OCI-LY3 (cell line): Measurements from ENCODE around the gene EPHB6.

ENCODE experiments used
- H2AFZ ChIP-seq: fragments of 200-600, 300-600 bp; shearing (Covaris generic); 2 replicates; pipeline ENCODE4 v1.6.0; 2014; ENCODE audit warnings: antibody characterized with exemption, low read depth, low read length
- H3K27ac ChIP-seq: fragments of 200-600, 300-600 bp; sonication (generic); 2 replicates; pipeline ENCODE4 v1.5.1; 2014; ENCODE audit warnings: mild to moderate bottlenecking, low read length, moderate library complexity, mixed read lengths
- H3K27me3 ChIP-seq: fragments of 200-600, 300-600 bp; sonication (generic); 2 replicates; pipeline ENCODE4 v1.6.1; 2014; ENCODE audit warnings: low read depth, low read length, mixed read lengths
- H3K36me3 ChIP-seq: fragments of 200-600, 300-600 bp; sonication (generic); replicated peaks from 2 replicates; pipeline ENCODE3; 2014; ENCODE audit warnings: low read depth, low read length, mixed read lengths
- H3K4me1 ChIP-seq: fragments of 300-600, 200-600 bp; sonication (generic); 2 replicates; pipeline ENCODE4 v1.6.1; 2014; ENCODE audit warnings: low read length, mixed read lengths
- H3K4me2 ChIP-seq: fragments of 200-600, 300-600 bp; sonication (generic); 2 replicates; pipeline ENCODE4 v1.6.1; 2014; ENCODE audit warnings: low read length, mixed read lengths
- H3K4me3 ChIP-seq: fragments of 300-600, 200-600 bp; sonication (generic); 2 replicates; pipeline ENCODE4 v1.5.1; 2014; ENCODE audit warnings: antibody characterized with exemption, mild to moderate bottlenecking, low read length, moderate library complexity
- H3K79me2 ChIP-seq: fragments of 300-600, 200-600 bp; shearing (Covaris generic); 2 replicates; pipeline ENCODE4 v1.6.1; 2014; ENCODE audit warnings: mild to moderate bottlenecking, low read length, mixed read lengths
- H3K9ac ChIP-seq: fragments of 300-600, 200-600 bp; shearing (Covaris generic); 2 replicates; pipeline ENCODE4 v1.6.0; 2014; ENCODE audit warnings: mild to moderate bottlenecking, low read length, moderate library complexity
- H3K9me3 ChIP-seq: fragments of 200-600, 300-600 bp; shearing (Covaris generic); 2 replicates; pipeline ENCODE4 v1.6.1; 2014; ENCODE audit warnings: low read length, mixed read lengths; ENCODE audit not compliant: insufficient read depth
- H4K20me1 ChIP-seq: fragments of 200-600, 300-600 bp; sonication (generic); 2 replicates; pipeline ENCODE4 v1.6.1; 2016; ENCODE audit warnings: low read length, mixed read lengths; ENCODE audit not compliant: insufficient read depth
- CTCF ChIP-seq: fragments of 200-600, 300-600 bp; sonication (generic); IDR thresholded peaks from 2 replicates; pipeline ENCODE4 v1.5.1; 2014; ENCODE audit warnings: antibody characterized with exemption, low read length, low read depth
- EZH2phosphoT487 ChIP-seq: fragments of 200-600 bp; shearing (Covaris generic); IDR thresholded peaks from 2 replicates; pipeline ENCODE4 v1.6.1; 2018; ENCODE audit warnings: antibody characterized with exemption, mixed run types, low read depth

The EPHB6 gene

GRCh38 chr7:142910031-142910433, 55.2 kb downstream of the EPHB6 start:
- H3K4me1 ChIP-seq = no peaks in the 10 kb centered on the region
- no peaks in the 10 kb centered on the region for H4K20me1 ChIP-seq
- H3K27me3 ChIP-seq = peaks cover 41% of the 10 kb centered on the region
- no peak overlapping the region for H3K4me2 ChIP-seq
- H3K27ac ChIP-seq = no peak overlapping the region
- H3K79me2 ChIP-seq = no peaks in the 10 kb centered on the region
- no peak overlapping the region for H3K9ac ChIP-seq
- H3K36me3 ChIP-seq = no peaks in the 10 kb centered on the region
- no peak overlapping the region for H3K4me3 ChIP-seq
- H3K9me3 ChIP-seq = peaks cover 7% of the 10 kb centered on the region; the same call in 1 of the 2 replicates
- TF ChIP-seq EZH2phosphoT487 = no peak
- TF ChIP-seq CTCF = no peak
- H2AFZ ChIP-seq = no peak overlapping the region

GRCh38 chr7:142910481-142910880, 55.6 kb downstream of the EPHB6 start:
- 0 out of 2 replicates have a peak, but pooled peaks cover 4% of the 10 kb centered on the region for H3K9me3 ChIP-seq
- no peak overlapping the region for H3K4me3 ChIP-seq
- no peaks in the 10 kb centered on the region for H3K4me1 ChIP-seq
- no peaks in the 10 kb centered on the region for H3K36me3 ChIP-seq
- no peaks in the 10 kb centered on the region for H4K20me1 ChIP-seq
- no peak overlapping the region for H3K27ac ChIP-seq
- H3K27me3 ChIP-seq = peaks cover 41% of the 10 kb centered on the region
- no peak overlapping the region for H3K4me2 ChIP-seq
- no peak overlapping the region for H3K9ac ChIP-seq
- no peaks in the 10 kb centered on the region for H3K79me2 ChIP-seq
- TF ChIP-seq EZH2phosphoT487 = no peak
- H2AFZ ChIP-seq = no peak overlapping the region

GRCh38 chr7:142913051-142913450, 58.2 kb downstream of the EPHB6 start:
- Histone ChIP-seq H3K4me2 (no peak overlapping the region), H2AFZ (no peak overlapping the region)

GRCh38 chr7:142913566-142913965, 58.7 kb downstream of the EPHB6 start:
- no peaks in the 10 kb centered on the region for H3K9me3 ChIP-seq
- peaks cover 67% of the 10 kb centered on the region for H3K27me3 ChIP-seq
- H3K9ac ChIP-seq = no peak overlapping the region
- no peak overlapping the region for H3K4me3 ChIP-seq
- no peak overlapping the region for H3K27ac ChIP-seq
- H3K4me1 ChIP-seq = no peaks in the 10 kb centered on the region
- H2AFZ ChIP-seq = no peak overlapping the region
- no peaks in the 10 kb centered on the region for H4K20me1 ChIP-seq
- H3K36me3 ChIP-seq = no peaks in the 10 kb centered on the region
- no peak overlapping the region for H3K4me2 ChIP-seq
- H3K79me2 ChIP-seq = no peaks in the 10 kb centered on the region
- no peak for TF ChIP-seq EZH2phosphoT487
- no peak for TF ChIP-seq CTCF

More at GRCh38 chr7:142913051-142913450, 58.2 kb downstream of the EPHB6 start:
- no peaks in the 10 kb centered on the region for H3K9me3 ChIP-seq
- no peaks in the 10 kb centered on the region for H3K79me2 ChIP-seq
- H4K20me1 ChIP-seq = no peaks in the 10 kb centered on the region
- peaks cover 62% of the 10 kb centered on the region for H3K27me3 ChIP-seq
- H3K4me1 ChIP-seq = no peaks in the 10 kb centered on the region
- no peak overlapping the region for H3K9ac ChIP-seq
- no peak overlapping the region for H3K4me3 ChIP-seq
- H3K36me3 ChIP-seq = no peaks in the 10 kb centered on the region
- TF ChIP-seq EZH2phosphoT487 = no peak
- no peak for TF ChIP-seq CTCF
- H3K27ac ChIP-seq = no peak overlapping the region
